Measurements from ENCODE around the gene INPP5K. TPM values are rescaled to one million over a fixed set of nuclear protein-coding genes. Genes with fewer than 3 reads are reported as not detected.
"Not testable (repeated sequence)": the region's sequence is repeated elsewhere in the genome, so short reads cannot be mapped to it uniquely, and the experiment has no call there.

Gene INPP5K
- 10 to 100 TPM; 78.7 to 95.3 TPM for total RNA-seq

- Histone ChIP-seq H3K4me1 (ENCODE audit: control insufficient read depth in 1 of 2, low read depth in 2 of 2) (peaks cover 10 to 41% of the 10 kb centered on the region in 2 donors), H3K4me3 (peak within 1 kb of the TSS; percentile 85), H3K9me3 (no peaks in the 10 kb centered on the region), H3K36me3 (peaks cover 19% of the 10 kb centered on the region), H3K27me3 (replicated peaks; ENCODE audit: insufficient read depth) (no peaks in the 10 kb centered on the region), H3K27ac (peak within 1 kb of the TSS; percentile 92 to 95)
- peak; percentile 75 for ATAC-seq (ENCODE audit: insufficient number of reproducible peaks, low FRiP score, low read depth)
- peak; percentile 8 for TF ChIP-seq CTCF (IDR thresholded peaks at IDR 0.05)
- DNase-seq (ENCODE audit: low spot score) = peak; percentile 86
These were observed at the start of gene INPP5K for GRCh38 chr17:1516388-1517161. INPP5K (minus strand) TSS chr17:1516612; CDS start chr17:1516499, 113 bp downstream.

GRCh38 chr17:1565877-1566276, 49.5 kb upstream of the INPP5K start:
- no peak for ATAC-seq (ENCODE audit: insufficient number of reproducible peaks, low FRiP score, low read depth)
- peaks cover 5 to 16% of the 10 kb centered on the region in 2 donors for H3K4me1 ChIP-seq (ENCODE audit: control insufficient read depth in 1 of 2, low read depth in 2 of 2)
- H3K4me3 ChIP-seq = no peak overlapping the region
- no peaks in the 10 kb centered on the region for H3K36me3 ChIP-seq
- H3K27me3 ChIP-seq (replicated peaks; ENCODE audit: insufficient read depth) = no peaks in the 10 kb centered on the region
- TF ChIP-seq CTCF (IDR thresholded peaks at IDR 0.05) = no peak
- no peak overlapping the region for H3K27ac ChIP-seq
- no peak for DNase-seq (ENCODE audit: low spot score)
- H3K9me3 ChIP-seq = no peaks in the 10 kb centered on the region

- ATAC-seq (ENCODE audit: insufficient number of reproducible peaks, low FRiP score, low read depth) = no peak
- DNase-seq (ENCODE audit: low spot score) = no peak
- no peak for TF ChIP-seq CTCF (IDR thresholded peaks at IDR 0.05)
- Histone ChIP-seq H3K4me3 (no peak overlapping the region), H3K4me1 (ENCODE audit: control insufficient read depth in 1 of 2, low read depth in 2 of 2) (peaks cover 5 to 27% of the 10 kb centered on the region in 2 donors), H3K9me3 (no peaks in the 10 kb centered on the region), H3K36me3 (no peaks in the 10 kb centered on the region), H3K27me3 (replicated peaks; ENCODE audit: insufficient read depth) (no peaks in the 10 kb centered on the region), H3K27ac (no peak overlapping the region)
These were observed 47.6 kb upstream of the INPP5K start for GRCh38 chr17:1563786-1564613.

GRCh38 chr17:1563471-1563785, 47.0 kb upstream of the INPP5K start:
- H3K4me3 ChIP-seq; DNase-seq (ENCODE audit: low spot score); H3K27me3 ChIP-seq (replicated peaks; ENCODE audit: insufficient read depth); H3K27ac ChIP-seq; H3K9me3 ChIP-seq; ATAC-seq (ENCODE audit: insufficient number of reproducible peaks, low FRiP score, low read depth); H3K36me3 ChIP-seq: not testable (repeated sequence)
- H3K4me1 ChIP-seq (ENCODE audit: control insufficient read depth in 1 of 2, low read depth in 2 of 2) = peaks cover 5 to 27% of the 10 kb centered on the region in 2 donors

GRCh38 chr17:1562176-1562643, 45.8 kb upstream of the INPP5K start:
- no peaks in the 10 kb centered on the region for H3K9me3 ChIP-seq

More at GRCh38 chr17:1562176-1562643, 45.8 kb upstream of the INPP5K start:
- DNase-seq (ENCODE audit: low spot score) (no peak), ATAC-seq (ENCODE audit: insufficient number of reproducible peaks, low FRiP score, low read depth) (peak; percentile 17)
- Histone ChIP-seq H3K27ac (peak overlapping the region; percentile 79), H3K4me1 (ENCODE audit: control insufficient read depth in 1 of 2, low read depth in 2 of 2) (peaks cover 5 to 27% of the 10 kb centered on the region in 2 donors), H3K36me3 (no peaks in the 10 kb centered on the region), H3K4me3 (peak overlapping the region; percentile 83), H3K27me3 (replicated peaks; ENCODE audit: insufficient read depth) (no peaks in the 10 kb centered on the region)
- peak; percentile 7 for TF ChIP-seq CTCF (IDR thresholded peaks at IDR 0.05)
